AG10803 (cell line): Measurements from ENCODE around the gene SNTA1.
A peak's percentile ranks its signal among the peaks of the same experiment; 100 is the strongest.
"Not testable (repeated sequence)": the region's sequence is repeated elsewhere in the genome, so short reads cannot be mapped to it uniquely, and the experiment has no call there.

Experiments
- DNase-seq: peaks from one replicate; pipeline ENCODE4 v3.0.0; 2010; ENCODE audit warnings: low read depth
- H3K4me3 ChIP-seq: 2 replicates; pipeline ENCODE4 v1.5.1; 2011; ENCODE audit warnings: mild to moderate bottlenecking, low read length, control low read depth
- CTCF ChIP-seq: conservative IDR thresholded peaks from 2 replicates; pipeline ENCODE4 v1.5.1; 2011; ENCODE audit warnings: mild to moderate bottlenecking, low read length, control low read depth, inconsistent platforms

Gene SNTA1

DNA sequence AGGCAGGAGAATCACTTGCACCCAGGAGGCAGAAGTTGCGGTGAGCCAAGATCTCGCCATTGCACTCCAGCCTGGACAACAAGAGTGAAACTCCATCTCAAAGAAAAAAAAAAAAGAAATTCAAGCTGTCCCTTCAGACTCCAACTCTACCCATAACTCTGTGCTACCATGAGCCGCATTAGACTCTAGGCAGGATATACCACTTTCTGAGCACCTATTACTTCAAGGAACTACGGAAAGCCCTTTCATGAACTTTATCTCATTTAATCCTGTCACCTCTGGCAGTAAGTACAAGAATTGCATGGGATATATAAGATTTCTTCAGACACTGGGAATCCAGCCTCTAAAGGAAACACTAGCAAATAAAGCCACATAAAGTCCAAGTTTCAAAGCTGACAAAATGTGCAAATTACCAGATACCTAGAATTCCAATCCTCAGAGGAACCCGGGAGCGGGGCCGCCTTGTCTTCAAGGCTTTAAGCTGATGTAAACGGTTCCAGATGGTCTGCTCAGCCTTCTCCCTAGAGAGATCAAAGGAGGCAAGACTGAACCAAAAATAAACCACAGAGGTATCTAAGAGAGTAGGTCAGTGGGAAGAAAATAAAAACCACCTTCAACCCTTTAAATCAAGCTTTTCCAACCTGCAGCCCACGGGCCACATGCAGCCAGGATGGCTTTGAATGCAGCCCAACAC, 51.7 kb downstream of the SNTA1 start:
- TF ChIP-seq CTCF, result no peak
- H3K4me3 ChIP-seq, result no peak overlapping the region
- DNase-seq, result peak; percentile 97

GRCh38 chr20:33389326-33389725, 54.2 kb downstream of the SNTA1 start:
- H3K4me3 ChIP-seq, DNase-seq: not testable (repeated sequence)

DNA sequence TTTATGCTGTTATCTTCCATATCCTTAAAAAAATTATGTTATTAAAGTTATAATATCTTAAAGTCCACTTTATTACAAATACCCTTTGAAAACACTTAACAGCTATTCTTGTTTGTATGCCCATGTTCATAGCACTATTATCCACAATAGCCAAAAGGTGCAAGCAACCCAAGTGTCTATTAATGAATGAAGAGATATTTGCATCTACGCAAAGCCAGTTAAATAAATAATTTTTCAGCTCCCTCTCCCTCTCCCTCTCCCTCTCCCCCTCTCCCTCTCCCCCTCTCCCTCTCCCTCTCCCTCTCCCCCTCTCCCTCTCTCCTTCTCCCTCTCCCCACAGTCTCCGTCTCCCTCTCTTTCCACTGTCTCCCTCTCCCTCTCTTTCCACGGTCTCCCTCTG, 55.3 kb downstream of the SNTA1 start:
- TF ChIP-seq CTCF, result no peak
- H3K4me3 ChIP-seq, result no peak overlapping the region
- DNase-seq, result no peak

DNA sequence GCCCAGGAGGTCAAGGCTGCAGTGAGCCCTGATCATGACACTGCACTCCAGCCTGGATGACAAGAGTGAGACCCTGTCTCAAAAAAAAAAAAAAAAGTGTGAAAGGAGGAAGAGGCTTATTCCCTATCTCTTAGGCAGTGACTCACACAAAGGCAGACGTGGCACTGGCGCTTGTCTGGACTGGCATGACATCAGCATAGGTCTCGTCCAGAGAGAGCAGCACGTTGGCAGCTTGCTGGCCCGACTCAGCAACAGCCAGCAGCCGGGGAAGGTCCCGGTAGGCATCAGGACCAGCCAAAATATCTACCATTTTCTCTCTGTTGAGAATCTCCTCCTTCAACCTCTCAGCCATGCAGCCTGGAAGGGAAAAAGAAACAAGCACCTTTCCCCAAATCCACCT, 56.4 kb downstream of the SNTA1 start:
- TF ChIP-seq CTCF, result no peak
- no peak overlapping the region for H3K4me3 ChIP-seq
- DNase-seq, result peak; percentile 65

GRCh38 chr20:33386673-33387072, 56.9 kb downstream of the SNTA1 start:
- no peak overlapping the region for H3K4me3 ChIP-seq
- TF ChIP-seq CTCF, result no peak
- no peak for DNase-seq

DNA sequence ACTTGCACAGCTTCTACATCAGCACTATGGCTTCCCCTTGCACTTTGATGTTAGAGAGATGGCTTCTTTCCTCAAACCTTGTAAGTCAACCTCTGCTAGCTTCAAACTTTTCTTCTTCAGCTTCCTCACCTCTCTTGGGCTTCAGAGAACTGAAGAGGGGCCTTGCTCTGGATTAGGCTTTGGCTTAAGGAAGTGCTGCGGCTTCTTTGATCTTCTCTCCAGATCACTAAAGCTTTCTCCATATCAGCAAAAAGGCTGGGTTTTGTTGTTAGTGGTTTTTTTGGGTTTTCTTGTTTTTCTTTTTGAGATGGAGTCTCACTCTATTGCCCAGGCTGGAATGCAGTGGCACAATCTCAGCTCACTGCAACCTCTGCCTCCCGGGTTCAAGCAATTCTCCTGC, 66.2 kb downstream of the SNTA1 start:
- TF ChIP-seq CTCF, result no peak
- H3K4me3 ChIP-seq, result no peak overlapping the region
- DNase-seq, result no peak

- no peak overlapping the region for H3K4me3 ChIP-seq
- peak; percentile 73 for DNase-seq
- TF ChIP-seq CTCF, result no peak
These were observed 69.6 kb downstream of the SNTA1 start for GRCh38 chr20:33373735-33374605.
